ENCODE measurements around the gene CCDC9. TPM values are rescaled to one million over a fixed set of nuclear protein-coding genes. Genes with fewer than 3 reads are reported as not detected.
"Not testable (repeated sequence)": the region's sequence is repeated elsewhere in the genome, so short reads cannot be mapped to it uniquely, and the experiment has no call there.

CCDC9 gene
- total RNA-seq, 2 experiments from 2014 or later, result 24.4 to 27.0 TPM

- peaks cover 10% of the 10 kb centered on the region for H3K36me3 Mint-ChIP-seq (ENCODE audit: low read depth)
- H3K4me3 Mint-ChIP-seq, result peak overlapping the region; percentile 58
- no peaks in the 10 kb centered on the region for H3K9me3 Mint-ChIP-seq
- intact Hi-C loops (cut with micrococcal nuclease), result no loop called here
- CTCF ChIA-PET, result interaction anchor here (0.9 to 3.7 kb wide), 7 partner anchors 8 to 115 kb away, joined by 4 to 22 read pairs (median 10); no protein-coding TSS in a partner anchor
- H3K27ac Mint-ChIP-seq, result no peak overlapping the region
- no peak for DNase-seq
- H3K4me1 Mint-ChIP-seq (ENCODE audit: low read depth), result peaks cover 26% of the 10 kb centered on the region
- POLR2A ChIA-PET, result interaction anchor here (0.6 to 3.9 kb wide), 8 partner anchors 9 to 160 kb away, joined by 3 to 33 read pairs (median 3); partner anchors contain the start of gene CCDC9
- no peak for ATAC-seq
- TF ChIP-seq, protein P1, sequence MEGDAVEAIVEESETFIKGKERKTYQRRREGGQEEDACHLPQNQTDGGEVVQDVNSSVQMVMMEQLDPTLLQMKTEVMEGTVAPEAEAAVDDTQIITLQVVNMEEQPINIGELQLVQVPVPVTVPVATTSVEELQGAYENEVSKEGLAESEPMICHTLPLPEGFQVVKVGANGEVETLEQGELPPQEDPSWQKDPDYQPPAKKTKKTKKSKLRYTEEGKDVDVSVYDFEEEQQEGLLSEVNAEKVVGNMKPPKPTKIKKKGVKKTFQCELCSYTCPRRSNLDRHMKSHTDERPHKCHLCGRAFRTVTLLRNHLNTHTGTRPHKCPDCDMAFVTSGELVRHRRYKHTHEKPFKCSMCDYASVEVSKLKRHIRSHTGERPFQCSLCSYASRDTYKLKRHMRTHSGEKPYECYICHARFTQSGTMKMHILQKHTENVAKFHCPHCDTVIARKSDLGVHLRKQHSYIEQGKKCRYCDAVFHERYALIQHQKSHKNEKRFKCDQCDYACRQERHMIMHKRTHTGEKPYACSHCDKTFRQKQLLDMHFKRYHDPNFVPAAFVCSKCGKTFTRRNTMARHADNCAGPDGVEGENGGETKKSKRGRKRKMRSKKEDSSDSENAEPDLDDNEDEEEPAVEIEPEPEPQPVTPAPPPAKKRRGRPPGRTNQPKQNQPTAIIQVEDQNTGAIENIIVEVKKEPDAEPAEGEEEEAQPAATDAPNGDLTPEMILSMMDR (IDR thresholded peaks at IDR 0.05), result no peak
- no peaks in the 10 kb centered on the region for H3K27me3 Mint-ChIP-seq
Measured at GRCh38 chr19:47275791-47276461, 19.6 kb downstream of the CCDC9 start.

DNA sequence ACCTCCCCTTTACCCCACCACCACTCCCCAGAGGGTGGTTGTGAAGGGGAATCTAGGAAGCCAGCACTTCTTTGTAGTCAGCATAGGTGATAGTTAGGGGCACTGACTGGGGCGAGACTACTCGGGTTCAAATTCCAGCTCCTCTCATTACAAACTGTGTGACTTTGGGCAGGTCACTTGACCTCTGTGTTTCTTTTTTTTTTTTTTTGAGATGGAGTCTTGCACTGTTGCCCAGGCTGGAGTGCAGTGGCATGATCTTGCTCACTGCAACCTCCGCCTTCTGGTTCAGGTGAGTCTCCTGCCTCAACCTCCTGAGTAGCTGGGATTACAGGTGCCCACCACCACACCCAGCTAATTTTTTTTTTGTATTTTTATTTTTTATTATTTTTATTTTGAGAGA is 20.2 kb downstream of the CCDC9 start:
- H3K9me3 Mint-ChIP-seq; DNase-seq; ATAC-seq; intact Hi-C loops (cut with micrococcal nuclease); H3K27ac Mint-ChIP-seq; H3K27me3 Mint-ChIP-seq; H3K4me3 Mint-ChIP-seq: not testable (repeated sequence)
- ChIA-PET POLR2A (interaction anchor here (0.6 to 3.9 kb wide), 3 partner anchors 17 to 152 kb away, joined by 3 to 33 read pairs (median 3); partner anchors contain the start of gene CCDC9), CTCF (interaction anchor here (1.6 to 3.7 kb wide), 5 partner anchors 7 to 115 kb away, joined by 8 to 22 read pairs (median 10); no protein-coding TSS in a partner anchor)
- Mint-ChIP-seq H3K4me1 (ENCODE audit: low read depth) (peaks cover 26% of the 10 kb centered on the region), H3K36me3 (ENCODE audit: low read depth) (peaks cover 10% of the 10 kb centered on the region)

- ATAC-seq, result peak; percentile 80
- Mint-ChIP-seq H3K36me3 (ENCODE audit: low read depth) (peaks cover 10% of the 10 kb centered on the region), H3K4me1 (ENCODE audit: low read depth) (peaks cover 14% of the 10 kb centered on the region), H3K9me3 (no peaks in the 10 kb centered on the region), H3K27me3 (no peaks in the 10 kb centered on the region), H3K4me3 (no peak overlapping the region), H3K27ac (no peak overlapping the region)
- ChIA-PET CTCF (no interaction called here), POLR2A (no interaction called here)
- TF ChIP-seq, protein P1 (IDR thresholded peaks at IDR 0.05), result peak; percentile 72
- peak; percentile 83 for DNase-seq
- intact Hi-C loops (cut with micrococcal nuclease), result no loop called here
Measured at GRCh38 chr19:47280183-47280797, 24.0 kb downstream of the CCDC9 start.

- H3K27me3 Mint-ChIP-seq, result no peaks in the 10 kb centered on the region
- intact Hi-C loops (cut with micrococcal nuclease), result no loop called here
Measured at GRCh38 chr19:47283405-47284059, 27.2 kb downstream of the CCDC9 start.

More at GRCh38 chr19:47283405-47284059, 27.2 kb downstream of the CCDC9 start:
- ChIA-PET CTCF (interaction anchor here (0.6 to 2.3 kb wide), 5 partner anchors 8 to 423 kb away, joined by 4 to 9 read pairs (median 6); partner anchors contain the start of gene DHX34), POLR2A (no interaction called here)
- H3K4me3 Mint-ChIP-seq, result no peak overlapping the region
- peaks cover 4% of the 10 kb centered on the region for H3K36me3 Mint-ChIP-seq (ENCODE audit: low read depth)
- H3K27ac Mint-ChIP-seq, result no peak overlapping the region
- H3K4me1 Mint-ChIP-seq (ENCODE audit: low read depth), result peaks cover 4% of the 10 kb centered on the region
- ATAC-seq, result no peak
- no peak for DNase-seq
- no peaks in the 10 kb centered on the region for H3K9me3 Mint-ChIP-seq
- TF ChIP-seq, protein P1 (IDR thresholded peaks at IDR 0.05), result no peak
